NK-92 treated with Interleukin-12 subunit alpha and Interleukin-12 subunit beta, amount 100 ng/mL, for 24 hours (cell line): Measurements from ENCODE around the gene CRYBG1.
"Not testable (repeated sequence)": the region's sequence is repeated elsewhere in the genome, so short reads cannot be mapped to it uniquely, and the experiment has no call there.

ENCODE experiments used
- DNase-seq: peaks from one replicate; lab custom pipeline; 2025; lab: John Stamatoyannopoulos, UW

CRYBG1 gene

GRCh38 chr6:106547601-106548453, 187.3 kb downstream of the CRYBG1 start:
- DNase-seq: no peak

DNA sequence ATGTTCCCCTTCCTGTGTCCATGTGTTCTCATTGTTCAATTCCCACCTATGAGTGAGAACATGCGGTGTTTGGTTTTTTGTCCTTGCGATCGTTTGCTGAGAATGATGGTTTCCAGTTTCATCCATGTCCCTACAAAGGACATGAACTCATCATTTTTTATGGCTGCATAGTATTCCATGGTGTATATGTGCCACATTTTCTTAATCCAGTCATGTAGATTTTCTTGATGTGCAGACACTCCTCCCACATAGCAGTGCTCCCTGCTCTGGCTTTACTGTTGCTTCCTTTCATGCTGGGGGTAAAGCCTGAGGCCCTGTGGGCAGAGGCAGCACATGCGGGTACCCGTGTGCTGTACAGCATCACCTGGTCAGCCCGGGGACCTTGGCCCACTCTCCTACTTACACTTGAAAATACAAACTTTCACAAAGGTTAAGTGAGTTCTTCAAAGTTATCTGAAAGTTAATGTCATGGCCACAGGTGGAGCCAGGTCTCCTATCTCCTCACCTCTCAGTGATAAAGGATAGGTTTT, 188.5 kb downstream of the CRYBG1 start:
- DNase-seq: not testable (repeated sequence)

DNA sequence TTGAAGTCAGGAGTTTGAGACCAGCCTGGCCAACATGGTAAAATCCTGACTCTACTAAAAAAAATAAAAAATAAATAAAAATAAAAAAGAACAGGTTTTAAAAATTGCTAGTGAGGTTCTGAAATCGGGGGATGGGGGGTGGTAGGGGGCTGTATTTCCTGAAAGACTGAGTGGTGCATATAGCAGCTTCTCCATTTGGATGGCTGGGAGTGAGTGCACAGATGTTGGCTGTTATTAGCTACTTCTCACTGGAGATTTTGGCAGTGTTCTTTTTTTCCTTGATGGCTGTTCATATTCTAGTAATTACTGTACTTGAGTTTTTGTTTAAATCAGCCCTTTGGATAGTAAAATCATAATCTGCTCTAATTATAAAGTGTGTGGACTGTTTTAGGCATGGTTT, 189.0 kb downstream of the CRYBG1 start:
- no peak for DNase-seq

GRCh38 chr6:106551155-106551554, 190.6 kb downstream of the CRYBG1 start:
- no peak for DNase-seq

DNA sequence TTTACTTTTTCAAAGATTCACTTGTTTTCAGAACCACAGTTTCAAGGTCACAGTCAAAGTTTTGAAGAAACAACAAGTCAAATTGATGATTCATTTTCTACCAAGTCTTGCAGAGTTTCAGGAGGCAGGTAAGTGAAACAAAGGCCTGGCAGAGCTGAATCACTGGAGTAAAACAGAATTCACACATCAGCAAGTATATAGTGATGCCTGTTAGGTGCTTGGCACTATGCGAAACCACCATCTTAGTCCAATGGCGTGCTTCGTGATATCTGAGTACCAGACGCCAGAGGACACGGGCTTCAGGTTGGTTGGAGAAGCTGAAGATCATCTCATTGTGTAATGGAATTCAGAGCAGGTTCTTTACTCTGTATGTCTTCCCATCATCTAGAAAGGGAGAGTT, 192.9 kb downstream of the CRYBG1 start:
- no peak for DNase-seq

DNA sequence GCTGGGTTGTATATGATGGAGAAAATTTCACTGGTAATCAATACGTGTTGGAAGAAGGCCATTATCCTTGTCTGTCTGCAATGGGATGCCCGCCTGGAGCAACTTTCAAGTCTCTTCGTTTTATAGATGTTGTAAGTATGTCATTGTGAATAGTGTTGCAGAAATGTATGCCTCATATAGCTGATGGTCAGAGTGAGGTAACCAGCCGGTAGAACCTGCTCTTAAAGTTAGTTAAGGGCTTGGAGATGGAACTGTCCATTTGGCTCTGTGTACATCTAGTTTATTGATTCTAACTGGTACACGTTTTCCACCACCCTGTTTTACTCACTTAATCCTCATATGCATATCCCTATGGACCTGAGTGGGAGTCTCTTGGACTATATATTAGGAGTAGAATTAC, 195.2 kb downstream of the CRYBG1 start:
- no peak for DNase-seq

- no peak for DNase-seq
Observed at GRCh38 chr6:106556368-106556960, 195.9 kb downstream of the CRYBG1 start.

DNA sequence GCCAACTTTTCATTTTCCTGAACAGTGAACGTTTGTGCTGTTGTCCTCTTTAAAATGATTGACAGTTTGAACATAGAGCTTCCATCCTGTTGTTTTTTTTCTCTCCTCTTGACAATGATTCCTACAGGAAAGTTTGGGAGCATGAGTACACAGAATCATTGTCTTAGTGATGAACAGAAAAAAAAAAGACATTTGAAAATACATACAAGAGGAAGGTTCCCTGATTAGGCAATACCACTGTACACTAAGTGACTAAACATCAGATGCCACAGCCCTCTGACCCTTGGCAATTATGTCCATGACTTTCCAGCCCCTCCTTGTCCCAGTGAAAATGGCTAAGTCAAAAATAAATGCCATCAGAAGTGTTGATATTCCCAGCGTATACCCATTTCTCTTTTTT, 197.3 kb downstream of the CRYBG1 start:
- no peak for DNase-seq

DNA sequence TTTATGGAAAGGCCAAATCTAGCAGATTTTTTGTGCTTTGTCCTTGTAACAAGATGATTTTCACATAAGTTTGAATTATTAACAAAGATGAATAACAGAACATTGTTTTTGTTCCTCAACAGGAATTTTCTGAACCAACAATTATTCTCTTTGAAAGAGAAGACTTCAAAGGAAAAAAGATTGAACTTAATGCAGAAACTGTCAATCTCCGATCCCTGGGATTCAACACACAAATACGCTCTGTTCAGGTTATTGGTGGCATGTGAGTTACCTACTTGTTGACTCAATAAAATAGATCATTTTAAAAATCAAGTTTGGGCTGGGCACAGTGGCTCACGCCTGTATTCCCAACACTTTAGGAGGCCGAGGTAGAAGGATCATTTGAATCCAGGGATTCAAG, 197.8 kb downstream of the CRYBG1 start:
- no peak for DNase-seq

DNA sequence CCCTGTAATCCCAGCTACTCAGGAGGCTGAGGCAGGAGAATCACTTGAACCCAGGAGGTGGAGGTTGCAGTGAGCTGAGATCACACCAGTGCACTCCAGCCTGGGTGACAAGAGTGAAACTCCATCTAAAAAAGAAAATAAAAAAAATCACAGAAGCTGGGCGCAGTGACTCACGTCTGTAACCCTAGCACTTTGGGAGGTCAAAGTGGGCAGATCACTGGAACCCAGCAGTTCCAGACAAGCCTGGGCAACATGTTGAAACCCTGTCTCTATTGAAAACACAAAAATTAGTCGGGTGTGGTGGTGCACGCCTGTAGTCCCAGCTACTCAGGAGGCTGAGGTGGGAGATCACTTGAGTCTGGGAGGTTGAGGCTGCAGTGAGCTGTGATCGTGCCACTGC, 199.1 kb downstream of the CRYBG1 start:
- not testable (repeated sequence) for DNase-seq

DNA sequence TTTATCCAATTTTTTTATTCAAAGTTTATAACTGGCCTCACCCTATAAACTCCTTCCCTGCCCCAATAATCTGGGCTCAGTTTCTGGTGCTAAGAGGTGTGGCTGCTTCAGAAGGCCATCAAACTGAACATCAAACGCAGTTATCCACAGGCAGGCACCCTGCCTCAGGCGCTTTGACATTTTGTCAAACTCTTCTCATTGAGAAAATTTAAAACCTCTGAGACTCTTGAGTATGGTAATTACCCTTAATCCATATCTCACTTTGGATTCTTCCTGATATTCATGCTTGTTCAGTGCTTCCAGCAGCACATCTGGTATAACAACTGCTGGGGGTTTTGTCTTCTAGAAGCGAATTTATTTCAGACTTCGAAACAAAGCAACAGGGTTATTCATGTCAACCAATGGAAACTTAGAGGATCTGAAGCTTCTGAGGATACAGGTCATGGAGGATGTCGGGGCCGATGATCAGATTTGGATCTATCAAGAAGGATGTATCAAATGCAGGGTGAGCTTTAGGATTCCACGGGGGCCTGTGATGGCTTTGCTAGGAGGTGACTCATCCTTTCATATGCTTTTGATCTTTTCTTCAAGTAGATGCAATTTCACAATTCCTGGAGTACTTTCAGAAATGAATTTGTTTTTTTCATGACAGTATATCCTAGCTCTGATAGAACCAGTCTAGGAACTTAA, 200.6 kb downstream of the CRYBG1 start:
- no peak for DNase-seq

DNA sequence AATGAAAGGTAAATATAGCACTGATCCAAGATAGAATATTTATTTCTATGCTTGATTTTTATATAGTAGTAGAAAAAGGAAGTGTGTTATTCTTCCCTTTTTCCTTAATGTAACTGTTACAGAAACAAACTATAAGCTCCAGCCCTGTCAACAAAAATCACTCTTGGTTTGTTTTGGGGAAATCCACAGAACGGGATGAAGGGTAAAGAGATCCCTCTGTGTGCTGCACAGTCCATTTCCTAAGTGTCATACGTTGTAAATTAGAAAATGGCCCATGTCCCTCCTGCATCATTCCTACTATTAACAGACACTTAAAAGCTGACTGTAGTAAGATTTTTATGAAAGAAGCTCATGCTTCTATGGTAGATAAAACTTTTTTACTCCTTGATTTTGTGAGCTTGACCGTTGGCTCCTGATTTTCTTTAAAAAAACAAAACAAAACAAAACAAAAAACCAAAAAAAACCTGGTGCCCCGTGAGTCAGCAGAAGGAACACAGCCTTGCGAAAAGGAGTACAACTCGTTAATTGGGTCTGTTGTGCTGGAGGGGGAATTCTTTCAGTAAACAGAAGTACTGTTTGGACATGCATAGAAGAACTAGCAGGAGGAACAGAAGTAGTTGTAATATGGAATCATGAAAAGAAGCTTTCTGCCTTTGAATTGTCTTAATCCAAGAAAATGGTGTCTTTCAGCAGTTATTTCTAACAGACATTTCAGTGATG, 201.3 kb downstream of the CRYBG1 start:
- no peak for DNase-seq

DNA sequence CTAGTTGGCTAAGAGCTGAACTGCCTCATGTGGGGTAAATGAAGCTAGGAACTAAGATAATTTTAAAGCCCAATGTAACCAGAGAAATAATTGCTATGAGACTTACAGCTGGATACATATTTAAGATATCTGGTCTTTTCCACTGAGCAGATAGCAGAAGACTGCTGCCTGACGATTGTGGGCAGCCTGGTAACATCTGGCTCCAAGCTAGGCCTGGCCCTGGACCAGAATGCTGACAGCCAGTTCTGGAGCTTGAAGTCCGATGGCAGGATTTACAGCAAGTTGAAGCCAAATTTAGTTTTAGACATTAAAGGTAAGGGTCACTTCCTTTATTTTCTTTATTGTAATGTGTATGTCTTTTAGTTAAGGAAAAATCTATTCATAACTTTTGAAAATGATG, 203.1 kb downstream of the CRYBG1 start:
- DNase-seq: no peak

GRCh38 chr6:106564476-106564875, 204.0 kb downstream of the CRYBG1 start:
- no peak for DNase-seq

DNA sequence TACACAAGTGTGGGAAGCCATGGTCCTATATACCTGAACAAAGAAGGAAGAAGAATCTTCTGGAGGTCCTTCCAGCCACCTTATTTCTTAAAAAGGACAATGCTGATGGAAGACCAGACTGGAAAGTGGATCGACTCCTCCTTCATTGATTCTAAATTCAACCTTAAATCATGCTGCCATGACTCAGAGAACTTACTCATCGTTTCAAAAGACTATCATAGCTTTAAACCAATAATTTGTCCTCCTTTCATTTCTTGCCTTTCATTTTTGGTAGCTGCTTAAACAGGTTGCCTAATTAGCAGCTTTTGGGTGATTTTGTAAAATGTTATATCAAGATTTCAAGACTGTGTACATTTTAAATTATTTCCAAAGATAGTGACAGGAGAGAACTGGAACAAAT, 208.0 kb downstream of the CRYBG1 start:
- DNase-seq: no peak

DNA sequence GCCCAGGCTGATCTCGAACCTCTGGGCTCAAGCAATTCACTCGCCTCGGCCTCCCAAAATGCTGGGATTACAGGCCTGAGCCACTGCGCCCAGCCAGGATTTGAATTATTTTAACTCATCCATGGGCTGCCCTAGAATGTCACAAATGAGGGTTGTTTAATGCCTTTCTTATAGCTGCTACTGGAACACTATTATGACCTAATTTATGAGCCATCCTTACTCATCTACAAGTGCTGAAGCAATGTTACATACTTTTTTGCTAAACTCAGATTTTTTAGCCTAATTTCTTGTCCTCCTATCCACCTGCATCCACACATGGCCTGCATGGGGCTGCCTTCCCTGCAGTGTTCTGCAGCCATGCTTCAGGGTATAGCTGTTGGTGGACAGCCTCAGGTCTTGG, 208.9 kb downstream of the CRYBG1 start:
- DNase-seq: no peak

- DNase-seq: no peak
Observed at GRCh38 chr6:106572436-106572835, 211.9 kb downstream of the CRYBG1 start.

- DNase-seq: no peak
Observed at GRCh38 chr6:106572875-106573585, 212.5 kb downstream of the CRYBG1 start.

- no peak for DNase-seq
Observed at GRCh38 chr6:106574741-106575458, 214.4 kb downstream of the CRYBG1 start.

DNA sequence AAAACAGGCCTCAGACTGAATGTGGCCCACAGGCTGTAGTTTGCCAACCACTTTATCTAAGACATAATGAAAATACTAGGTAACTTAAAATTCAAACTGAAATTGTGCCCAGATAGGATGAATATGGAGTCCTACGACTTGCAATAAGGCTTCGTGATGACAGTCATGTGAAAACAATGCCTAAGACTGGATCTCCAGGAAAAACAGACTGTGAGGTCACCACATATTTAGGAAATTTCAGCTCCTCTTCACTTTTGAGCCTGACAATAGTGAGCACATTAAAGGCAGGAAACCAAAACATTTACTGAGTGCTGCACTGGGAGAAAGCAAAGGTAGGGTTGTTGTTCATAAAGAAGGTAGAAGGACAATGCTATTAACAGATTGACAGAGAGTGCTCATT, 218.8 kb downstream of the CRYBG1 start:
- DNase-seq: no peak

GRCh38 chr6:106581468-106581867, 221.0 kb downstream of the CRYBG1 start:
- no peak for DNase-seq
